BJ (cell line): ENCODE measurements around the gene MGMT. TPM values are rescaled to one million over a fixed set of nuclear protein-coding genes. Genes with fewer than 3 reads are reported as not detected.

ENCODE experiments used
- CTCF ChIA-PET: fragments of 350-600 bp; formaldehyde crosslinking; extraction: SDS; loops from one replicate; lab custom pipeline; 2021; ENCODE audit warnings: antibody characterized with exemption, inconsistent platforms; lab: Yijun Ruan, JAX
- POLR2A ChIA-PET: fragments of 300-600 bp; sonication (Branson Sonifier 250); formaldehyde crosslinking; extraction: SDS; loops from one replicate; lab custom pipeline; 2021; ENCODE audit warnings: antibody characterized with exemption; lab: Charles Lee
- DNase-seq: peaks from one replicate; pipeline ENCODE4 v3.0.0-alpha.2; 2011; ENCODE audit warnings: low read depth
- H3K27me3 ChIP-seq: 2 replicates; pipeline ENCODE4 v1.6.0; 2011; ENCODE audit warnings: low read length; ENCODE audit not compliant: control insufficient read depth, insufficient read depth
- H3K36me3 ChIP-seq: 2 replicates; pipeline ENCODE4 v1.5.1; 2011; ENCODE audit warnings: low read length; ENCODE audit not compliant: control insufficient read depth, insufficient read depth
- H3K4me3 ChIP-seq: 2 replicates; pipeline ENCODE4 v1.5.1; 2011; ENCODE audit warnings: low read depth, mild to moderate bottlenecking, control low read depth, low read length
- CTCF ChIP-seq: IDR thresholded peaks from 2 replicates; pipeline ENCODE4 v1.5.1; 2011; ENCODE audit warnings: low read depth, mild to moderate bottlenecking, control low read depth, inconsistent platforms, low read length, moderate library complexity; ENCODE audit not compliant: insufficient read depth
- polyA plus RNA-seq: library from polyadenylated mRNA; depleted of rRNA; stranded (reverse); fragments of >200 nt; gene quantifications from 2 replicates; pipeline ENCODE4 v1.2.3, GENCODE V29; 2011

The MGMT gene
- polyA plus RNA-seq, 1 experiment: 21.0 TPM

- H3K27me3 ChIP-seq: no peaks in the 10 kb centered on the region
- ChIA-PET CTCF (no interaction called here), POLR2A (no interaction called here)
- H3K4me3 ChIP-seq: no peak overlapping the region
- DNase-seq: no peak
- TF ChIP-seq CTCF: no peak
- no peaks in the 10 kb centered on the region; the same call in 1 of the 2 replicates for H3K36me3 ChIP-seq
These were observed 155.7 kb downstream of the MGMT start for GRCh38 chr10:129622736-129623135.

- ChIA-PET POLR2A (no interaction called here), CTCF (no interaction called here)
- no peak for DNase-seq
- peaks cover 1% of the 10 kb centered on the region; the same call in 1 of the 2 replicates for H3K36me3 ChIP-seq
- H3K27me3 ChIP-seq: no peaks in the 10 kb centered on the region
- no peak overlapping the region for H3K4me3 ChIP-seq
- TF ChIP-seq CTCF: no peak
These were observed 157.5 kb downstream of the MGMT start for GRCh38 chr10:129624526-129624925.

- no peak for DNase-seq
- ChIA-PET POLR2A (no interaction called here), CTCF (no interaction called here)
- Histone ChIP-seq H3K27me3 (no peaks in the 10 kb centered on the region), H3K36me3 (peaks cover 1% of the 10 kb centered on the region; the same call in 1 of the 2 replicates), H3K4me3 (no peak overlapping the region)
- TF ChIP-seq CTCF: no peak
These were observed 159.3 kb downstream of the MGMT start for GRCh38 chr10:129626309-129626708.

GRCh38 chr10:129626796-129627435 is 159.9 kb downstream of the MGMT start:
- Histone ChIP-seq H3K4me3 (no peak overlapping the region), H3K27me3 (no peaks in the 10 kb centered on the region), H3K36me3 (peaks cover 1% of the 10 kb centered on the region; the same call in 1 of the 2 replicates)
- DNase-seq: no peak
- CTCF ChIA-PET: no interaction called here
- POLR2A ChIA-PET: no interaction called here
- no peak for TF ChIP-seq CTCF

- Histone ChIP-seq H3K4me3 (no peak overlapping the region), H3K27me3 (no peaks in the 10 kb centered on the region), H3K36me3 (peaks cover 1% of the 10 kb centered on the region; the same call in 1 of the 2 replicates)
- no peak for TF ChIP-seq CTCF
- ChIA-PET CTCF (no interaction called here), POLR2A (no interaction called here)
- no peak for DNase-seq
These were observed 160.4 kb downstream of the MGMT start for GRCh38 chr10:129627442-129627841.
